HCT116 (cell line): ENCODE measurements around the gene NCKAP5L.

Experiments used
- CEBPB ChIP-seq: IDR thresholded peaks from 2 replicates; pipeline ENCODE4 v1.6.1; 2012; ENCODE audit warnings: low read depth
- EGR1 ChIP-seq: IDR thresholded peaks from 2 replicates; pipeline ENCODE4 v1.6.1; 2012; ENCODE audit warnings: low read depth
- EZH2 ChIP-seq: fragments of 200-600 bp; sonication (generic); IDR thresholded peaks from 2 replicates; pipeline ENCODE4 v1.6.1; 2017; ENCODE audit warnings: antibody characterized with exemption, mixed run types
- EZH2phosphoT487 ChIP-seq: fragments of 200-600 bp; IDR thresholded peaks from 2 replicates; pipeline ENCODE4 v1.6.1; 2018; ENCODE audit warnings: antibody characterized with exemption, borderline replicate concordance
- JUND ChIP-seq: IDR thresholded peaks from 2 replicates; pipeline ENCODE4 v1.6.1; 2012
- POLR2A ChIP-seq: IDR thresholded peaks from 2 replicates; pipeline ENCODE4 v1.7.0; 2011; ENCODE audit warnings: borderline replicate concordance; ENCODE audit not compliant: insufficient read depth, insufficient read length; ENCODE audit errors: extremely low read depth
- POLR2AphosphoS5 ChIP-seq: IDR thresholded peaks from 2 replicates; pipeline ENCODE4 v1.6.1; 2011; ENCODE audit warnings: mild to moderate bottlenecking, low read depth, low read length, moderate library complexity
- RAD21 ChIP-seq: IDR thresholded peaks from 2 replicates; pipeline ENCODE4 v1.6.1; 2012; ENCODE audit warnings: low read depth, mild to moderate bottlenecking
- ZFX ChIP-seq: fragments of 450-650 bp; IDR thresholded peaks from 2 replicates; pipeline ENCODE4 v1.6.1; 2017
- ZNF274 ChIP-seq: fragments of 200-500 bp; sonication (Bioruptor generic); IDR thresholded peaks from 2 replicates; pipeline ENCODE4 v1.6.1; 2014; ENCODE audit warnings: mild to moderate bottlenecking, low read depth, low read length, inconsistent platforms
- TF ChIP-seq, protein P1 (sequence below): IDR thresholded peaks from 2 replicates; pipeline ENCODE4 v1.6.1; 2012; ENCODE audit warnings: low read depth
- TF ChIP-seq, protein P2 (sequence below), 3 experiments: fragments of 200-600 bp in 1 of 3; sonication (generic) in 1 of 3; IDR thresholded peaks in 2 of 3; conservative IDR thresholded peaks in 1 of 3; 2 replicates each; pipeline ENCODE4 v1.5.1; 2012 to 2017; ENCODE audit warnings: low read depth in 2 of 3, low read length in 2 of 3, antibody characterized with exemption in 1 of 3, borderline replicate concordance in 1 of 3, control low read depth in 1 of 3, mild to moderate bottlenecking in 1 of 3, mixed read lengths in 1 of 3, mixed run types in 1 of 3, moderate library complexity in 1 of 3; ENCODE audit not compliant: insufficient read depth in 1 of 3

- TF ChIP-seq, protein P1, sequence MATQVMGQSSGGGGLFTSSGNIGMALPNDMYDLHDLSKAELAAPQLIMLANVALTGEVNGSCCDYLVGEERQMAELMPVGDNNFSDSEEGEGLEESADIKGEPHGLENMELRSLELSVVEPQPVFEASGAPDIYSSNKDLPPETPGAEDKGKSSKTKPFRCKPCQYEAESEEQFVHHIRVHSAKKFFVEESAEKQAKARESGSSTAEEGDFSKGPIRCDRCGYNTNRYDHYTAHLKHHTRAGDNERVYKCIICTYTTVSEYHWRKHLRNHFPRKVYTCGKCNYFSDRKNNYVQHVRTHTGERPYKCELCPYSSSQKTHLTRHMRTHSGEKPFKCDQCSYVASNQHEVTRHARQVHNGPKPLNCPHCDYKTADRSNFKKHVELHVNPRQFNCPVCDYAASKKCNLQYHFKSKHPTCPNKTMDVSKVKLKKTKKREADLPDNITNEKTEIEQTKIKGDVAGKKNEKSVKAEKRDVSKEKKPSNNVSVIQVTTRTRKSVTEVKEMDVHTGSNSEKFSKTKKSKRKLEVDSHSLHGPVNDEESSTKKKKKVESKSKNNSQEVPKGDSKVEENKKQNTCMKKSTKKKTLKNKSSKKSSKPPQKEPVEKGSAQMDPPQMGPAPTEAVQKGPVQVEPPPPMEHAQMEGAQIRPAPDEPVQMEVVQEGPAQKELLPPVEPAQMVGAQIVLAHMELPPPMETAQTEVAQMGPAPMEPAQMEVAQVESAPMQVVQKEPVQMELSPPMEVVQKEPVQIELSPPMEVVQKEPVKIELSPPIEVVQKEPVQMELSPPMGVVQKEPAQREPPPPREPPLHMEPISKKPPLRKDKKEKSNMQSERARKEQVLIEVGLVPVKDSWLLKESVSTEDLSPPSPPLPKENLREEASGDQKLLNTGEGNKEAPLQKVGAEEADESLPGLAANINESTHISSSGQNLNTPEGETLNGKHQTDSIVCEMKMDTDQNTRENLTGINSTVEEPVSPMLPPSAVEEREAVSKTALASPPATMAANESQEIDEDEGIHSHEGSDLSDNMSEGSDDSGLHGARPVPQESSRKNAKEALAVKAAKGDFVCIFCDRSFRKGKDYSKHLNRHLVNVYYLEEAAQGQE: no peak
- TF ChIP-seq ZFX: no peak
- TF ChIP-seq POLR2AphosphoS5: no peak
- no peak for TF ChIP-seq RAD21
- TF ChIP-seq, protein P2, sequence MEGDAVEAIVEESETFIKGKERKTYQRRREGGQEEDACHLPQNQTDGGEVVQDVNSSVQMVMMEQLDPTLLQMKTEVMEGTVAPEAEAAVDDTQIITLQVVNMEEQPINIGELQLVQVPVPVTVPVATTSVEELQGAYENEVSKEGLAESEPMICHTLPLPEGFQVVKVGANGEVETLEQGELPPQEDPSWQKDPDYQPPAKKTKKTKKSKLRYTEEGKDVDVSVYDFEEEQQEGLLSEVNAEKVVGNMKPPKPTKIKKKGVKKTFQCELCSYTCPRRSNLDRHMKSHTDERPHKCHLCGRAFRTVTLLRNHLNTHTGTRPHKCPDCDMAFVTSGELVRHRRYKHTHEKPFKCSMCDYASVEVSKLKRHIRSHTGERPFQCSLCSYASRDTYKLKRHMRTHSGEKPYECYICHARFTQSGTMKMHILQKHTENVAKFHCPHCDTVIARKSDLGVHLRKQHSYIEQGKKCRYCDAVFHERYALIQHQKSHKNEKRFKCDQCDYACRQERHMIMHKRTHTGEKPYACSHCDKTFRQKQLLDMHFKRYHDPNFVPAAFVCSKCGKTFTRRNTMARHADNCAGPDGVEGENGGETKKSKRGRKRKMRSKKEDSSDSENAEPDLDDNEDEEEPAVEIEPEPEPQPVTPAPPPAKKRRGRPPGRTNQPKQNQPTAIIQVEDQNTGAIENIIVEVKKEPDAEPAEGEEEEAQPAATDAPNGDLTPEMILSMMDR (IDR thresholded peaks at IDR 0.05 in 2 of 3, conservative IDR thresholded peaks at IDR 0.05 in 1 of 3; ENCODE audit: borderline replicate concordance in 1 of 3, insufficient read depth in 1 of 3, low read depth in 2 of 3, low read length in 2 of 3): no peak
- no peak for TF ChIP-seq POLR2A
- no peak for TF ChIP-seq EZH2phosphoT487
- no peak for TF ChIP-seq CEBPB
- no peak for TF ChIP-seq ZNF274
- TF ChIP-seq JUND: no peak
- TF ChIP-seq EGR1: no peak
- TF ChIP-seq EZH2: no peak
These were observed 46.1 kb upstream of the NCKAP5L start for GRCh38 chr12:49874142-49874897.
